Central memory CD4-positive, alpha-beta T cell (primary cell): ENCODE results near the gene CD81.

Experiments used
- DNase-seq: peaks from one replicate; pipeline ENCODE4 v3.0.0; 2022

The CD81 gene

DNA sequence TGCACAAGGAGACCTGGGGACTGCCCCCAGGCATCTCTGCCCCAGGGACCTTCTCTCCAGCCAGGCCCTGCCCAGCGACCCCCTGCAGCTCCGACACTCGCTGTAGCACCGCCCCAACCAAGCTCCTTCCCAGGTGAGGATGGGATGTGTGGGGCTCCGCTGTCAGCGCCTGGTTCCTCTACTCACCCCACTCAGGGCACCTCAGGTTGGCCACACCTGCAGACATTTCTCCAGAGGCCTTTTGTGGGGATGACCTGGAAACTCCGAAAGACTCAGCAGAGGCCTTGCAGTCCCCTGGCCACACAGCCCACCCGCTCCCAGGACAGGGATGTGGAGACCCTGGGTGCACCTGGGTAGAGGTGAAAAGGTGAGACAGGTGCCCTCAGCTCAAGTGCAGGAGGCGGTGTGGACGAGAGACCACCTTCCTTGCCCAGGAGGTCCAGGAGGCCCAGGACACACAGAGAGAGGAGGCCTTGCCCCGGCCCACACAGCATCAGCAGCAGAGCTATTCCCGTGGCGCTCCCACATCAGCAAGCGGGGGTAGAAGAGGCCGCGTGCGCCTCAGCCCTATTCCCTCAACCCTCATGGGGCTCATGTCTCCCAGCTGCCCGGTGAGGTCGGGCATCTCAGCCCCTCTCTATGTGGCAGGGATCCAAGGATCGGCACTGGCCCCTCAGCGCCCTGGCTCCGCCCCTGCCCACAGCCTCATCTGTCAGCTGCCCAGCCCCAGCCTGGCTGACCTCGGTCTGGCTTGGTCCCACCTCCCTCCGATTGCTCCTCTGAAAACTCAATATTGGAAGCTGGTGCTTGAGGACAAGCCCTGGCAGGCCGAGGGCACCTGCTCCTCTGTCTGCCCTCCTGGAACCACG, 46.3 kb downstream of the CD81 start:
- DNase-seq, result no peak

DNA sequence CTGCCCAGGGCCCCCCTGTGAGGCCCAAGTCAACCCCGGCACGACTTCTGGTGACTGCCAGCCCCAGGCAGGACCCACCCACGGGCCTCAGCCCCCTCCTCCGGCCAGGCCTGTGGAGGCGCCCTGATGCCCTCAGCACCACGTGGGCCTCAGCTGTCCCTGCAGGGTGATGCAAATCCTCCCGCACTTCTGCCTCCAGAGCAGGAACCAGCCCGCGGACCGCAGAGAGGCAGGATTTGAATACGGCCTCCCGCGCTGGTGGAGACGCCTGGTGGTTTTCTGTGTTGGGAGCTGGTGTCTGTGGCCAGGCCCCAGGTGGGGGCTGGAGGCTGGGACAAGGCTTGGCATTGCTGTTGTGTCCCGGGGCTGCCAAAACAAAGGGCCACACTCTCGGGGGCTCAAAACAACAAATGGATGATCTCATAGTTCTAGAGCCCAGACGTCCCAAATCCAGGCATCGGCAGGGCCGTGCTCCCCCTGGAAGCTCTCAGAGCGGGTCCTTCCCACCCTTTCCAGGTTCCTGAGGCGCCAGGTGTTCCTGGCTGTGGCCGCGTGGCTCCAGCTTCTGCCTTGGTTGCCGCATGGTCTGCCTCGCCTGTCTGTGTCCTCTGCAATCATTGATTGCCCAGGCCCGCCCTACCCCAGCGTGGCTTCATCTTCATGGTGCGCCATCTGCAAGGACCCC, 47.8 kb downstream of the CD81 start:
- no peak for DNase-seq

DNA sequence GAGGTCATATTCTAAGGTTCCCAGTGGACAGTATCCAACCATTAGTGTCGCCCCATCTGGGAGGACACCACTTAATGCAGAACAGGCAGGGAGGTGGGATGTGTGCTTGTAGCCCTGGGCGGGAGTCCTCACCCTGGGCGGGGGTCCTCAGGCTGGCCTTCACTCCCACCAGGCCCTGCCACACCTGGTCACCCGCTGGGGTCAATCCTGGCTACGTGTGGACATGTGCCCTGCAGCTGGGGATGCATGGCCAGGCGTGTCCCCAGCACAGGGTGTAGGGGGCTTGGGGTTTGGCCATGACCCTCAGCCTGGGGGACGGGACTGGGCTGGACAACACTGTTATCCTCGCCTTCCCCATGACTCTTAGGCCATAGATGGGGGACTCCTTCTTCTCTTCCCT, 48.4 kb downstream of the CD81 start:
- no peak for DNase-seq

DNA sequence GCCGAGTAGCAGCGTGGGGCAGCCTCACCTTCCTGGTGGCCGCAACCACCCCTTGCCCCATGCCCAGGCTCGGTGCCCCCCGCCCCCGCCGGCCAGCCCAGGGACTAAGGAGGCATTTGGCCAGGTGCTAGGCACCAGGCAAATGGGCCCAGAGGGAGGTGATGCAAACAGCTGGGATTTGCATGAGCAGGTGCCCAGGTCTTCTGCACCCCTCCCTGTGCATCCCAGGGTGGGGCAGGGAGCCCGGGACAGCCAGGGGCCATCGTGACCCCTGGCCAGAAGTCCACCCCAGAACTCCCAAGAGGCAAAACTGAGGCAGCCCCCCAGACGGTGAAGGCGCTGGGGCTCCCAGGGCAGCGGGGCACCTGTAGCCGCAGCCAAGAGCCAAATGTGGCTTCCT, 49.1 kb downstream of the CD81 start:
- DNase-seq, result no peak

DNA sequence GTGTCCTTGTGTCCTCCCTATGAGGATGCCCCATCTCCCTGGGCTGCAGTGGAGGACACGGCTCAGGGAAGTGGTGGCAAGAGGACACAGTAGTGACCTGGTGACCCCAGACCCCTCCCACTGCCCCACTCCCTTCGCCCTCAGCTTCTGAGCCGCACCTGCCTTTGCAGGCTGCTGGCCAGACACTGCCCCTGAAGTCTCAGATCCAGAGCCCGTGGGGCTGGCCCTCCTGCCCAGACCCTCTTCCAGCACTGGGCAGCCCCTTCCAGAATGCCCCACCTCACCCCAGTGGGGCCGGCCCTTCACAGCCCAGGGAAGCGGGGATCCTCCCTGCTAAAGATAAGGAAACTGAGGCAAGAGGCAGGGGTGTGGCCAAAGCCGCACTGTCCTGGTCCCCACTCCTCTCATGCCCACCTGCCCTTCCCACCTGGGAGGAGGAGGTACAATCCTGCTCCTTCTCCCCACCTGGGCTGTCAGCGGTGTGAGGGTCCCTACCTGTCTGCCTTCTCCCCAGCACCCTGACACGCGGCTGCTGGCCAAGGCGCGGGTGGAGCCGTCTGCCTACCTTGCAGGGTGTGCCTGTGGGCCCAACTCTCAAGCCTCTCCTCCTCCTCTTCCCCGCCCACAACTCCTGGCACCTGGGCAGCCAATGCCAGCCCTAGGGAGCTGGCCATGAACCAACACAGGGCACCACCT, 49.9 kb downstream of the CD81 start:
- DNase-seq, result no peak

DNA sequence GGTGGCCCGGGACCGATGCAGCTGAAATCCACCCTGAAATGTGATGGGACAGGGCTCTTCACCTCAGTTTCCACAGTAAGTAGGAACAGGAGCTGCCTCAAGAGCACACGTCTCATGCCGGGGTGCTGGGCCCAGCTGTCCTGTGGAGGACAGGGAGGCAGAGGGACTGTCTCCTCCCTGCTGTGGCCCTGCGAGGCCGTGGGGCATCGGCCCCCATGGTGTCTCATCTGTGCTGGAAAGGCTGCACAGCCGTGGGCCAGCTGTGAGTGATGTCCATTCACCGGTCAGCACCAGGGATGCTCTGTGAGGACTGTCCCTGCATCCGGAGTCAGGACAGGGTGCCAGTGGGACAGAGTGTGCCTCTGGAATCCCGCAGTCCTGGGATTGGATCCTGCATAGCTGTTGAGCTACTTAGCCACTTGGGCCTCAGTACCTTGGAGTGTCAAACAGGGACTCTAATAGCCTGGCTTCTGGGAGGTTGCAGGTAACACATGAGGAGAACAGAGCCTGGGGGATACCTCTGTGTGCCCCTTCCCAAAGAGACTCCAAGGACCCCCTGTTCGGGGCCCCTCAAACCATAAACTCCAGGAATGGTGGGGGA, 50.7 kb downstream of the CD81 start:
- DNase-seq, result no peak

DNA sequence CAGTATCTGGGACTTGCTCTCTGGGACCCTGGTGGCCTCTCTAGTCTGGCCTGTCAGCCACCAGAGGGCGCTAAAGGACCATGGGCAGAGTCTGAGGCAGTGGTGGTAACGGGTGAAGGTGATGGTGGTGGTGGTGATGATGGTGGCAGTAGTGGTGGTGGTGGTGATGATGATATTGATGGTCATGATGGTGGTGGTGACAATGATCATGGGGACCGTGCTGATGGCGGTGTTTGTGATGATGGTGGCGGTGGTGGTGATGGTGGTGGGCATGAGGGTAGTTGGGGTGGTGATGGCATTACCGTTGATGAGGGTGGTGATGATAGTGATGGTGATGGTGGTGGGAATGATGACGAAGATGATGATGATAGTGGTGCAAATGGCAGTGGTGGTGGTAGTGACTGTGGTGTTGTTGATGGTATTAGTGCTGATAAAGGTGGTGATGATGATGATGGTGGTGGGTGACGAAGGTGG, 51.2 kb downstream of the CD81 start:
- peak; percentile 77 for DNase-seq

DNA sequence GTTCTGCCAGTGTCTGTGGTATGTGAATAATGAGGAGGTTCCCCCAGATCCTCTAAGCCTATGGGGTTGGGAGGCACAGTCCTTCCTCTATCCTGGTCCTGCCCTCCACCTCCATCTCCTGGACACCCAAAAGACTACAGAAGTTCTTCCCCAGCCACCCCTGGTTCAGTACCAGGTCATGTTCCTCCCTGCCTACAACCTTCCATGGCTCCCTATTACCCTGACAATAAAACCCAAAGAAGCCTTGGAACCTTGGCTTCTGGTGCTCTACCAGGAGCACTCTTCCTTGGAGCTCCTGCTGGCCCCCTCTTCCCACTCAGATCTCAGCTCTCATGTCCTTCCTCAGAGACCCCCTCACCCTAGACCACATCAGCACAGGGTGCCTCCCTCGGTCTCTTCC, 54.3 kb downstream of the CD81 start:
- DNase-seq, result no peak

DNA sequence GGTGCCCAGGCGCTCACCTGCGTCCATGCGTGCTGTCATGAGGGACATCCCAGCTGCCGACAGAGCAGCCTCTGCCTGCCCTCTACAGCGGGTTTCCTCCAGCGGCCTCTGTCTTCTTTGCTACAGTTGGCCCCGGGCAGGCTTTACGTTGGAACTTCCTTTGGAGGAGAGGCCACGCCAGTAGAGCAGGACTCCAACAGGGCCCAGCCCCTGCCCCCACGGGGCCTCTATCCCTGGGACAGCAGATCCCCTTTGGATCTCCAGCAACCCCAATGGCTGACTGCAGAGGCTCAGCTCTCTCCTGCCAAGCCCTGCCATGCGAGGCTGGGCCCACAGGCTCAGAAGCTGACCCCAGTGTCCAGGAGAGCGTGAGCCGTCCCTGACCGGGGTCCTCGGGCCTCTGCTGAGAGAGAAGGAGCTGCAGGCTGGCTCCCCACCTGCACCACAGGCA, 55.1 kb downstream of the CD81 start:
- DNase-seq, result no peak

DNA sequence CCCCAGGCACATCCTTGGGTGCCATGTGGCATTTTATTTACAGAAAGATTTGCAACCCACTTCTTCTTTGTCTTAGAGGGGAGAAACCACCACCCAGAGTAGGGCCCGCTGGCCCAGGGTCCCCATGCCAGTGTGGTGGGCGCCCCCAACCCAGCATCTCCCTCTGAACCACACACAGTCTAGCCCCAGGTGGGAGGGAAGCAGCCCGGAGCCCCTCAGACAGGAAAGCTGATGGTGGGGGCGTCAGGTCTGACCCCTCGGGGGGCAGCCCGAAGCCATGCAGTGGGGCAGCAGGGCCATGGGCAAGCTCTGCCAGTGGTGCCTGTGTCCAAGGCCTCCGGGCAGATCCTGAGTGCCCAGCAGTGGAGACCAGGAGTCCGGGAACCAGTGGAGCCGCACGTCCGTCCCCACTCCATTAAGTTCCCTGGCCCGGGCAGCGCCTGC, 55.5 kb downstream of the CD81 start:
- DNase-seq, result no peak

DNA sequence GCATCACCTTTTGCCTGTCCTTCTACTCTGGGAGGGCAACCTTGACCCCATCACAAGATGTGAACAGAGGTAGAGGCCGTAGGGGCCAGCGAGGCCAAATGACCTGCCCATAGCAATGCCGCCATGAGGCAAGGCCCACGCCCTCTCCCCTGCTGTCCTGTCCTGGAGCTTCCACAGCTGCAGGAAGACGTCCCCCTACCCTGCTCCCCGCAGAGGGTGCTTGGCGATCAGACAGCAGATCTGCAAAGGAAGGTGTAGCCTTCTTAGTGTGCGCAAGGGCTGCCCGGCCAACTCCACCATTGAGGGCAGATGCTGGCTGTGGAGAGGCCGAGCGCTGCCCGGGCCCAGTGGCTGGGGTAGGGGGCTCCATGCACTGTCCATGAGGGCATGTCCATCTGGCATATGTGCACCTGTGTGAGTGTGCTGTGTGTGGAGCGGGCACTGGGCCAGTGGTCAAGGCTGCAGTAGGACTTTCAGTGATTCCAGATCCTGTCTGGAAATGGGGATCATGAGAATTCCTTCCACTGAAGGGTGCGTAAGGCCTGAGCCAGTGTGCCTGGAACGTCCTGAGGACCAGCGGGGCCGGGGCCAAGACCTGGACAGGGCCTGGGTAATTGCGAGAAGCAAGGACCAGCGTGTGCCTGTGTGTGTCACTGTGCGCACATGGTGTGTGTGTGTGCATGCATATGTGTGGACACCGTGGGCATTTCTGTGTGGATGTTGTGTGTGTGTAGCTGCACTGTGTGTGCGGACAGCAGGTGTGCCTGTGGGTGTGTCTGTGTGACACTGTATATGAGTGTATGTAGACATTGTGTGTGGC, 56.2 kb downstream of the CD81 start:
- no peak for DNase-seq

DNA sequence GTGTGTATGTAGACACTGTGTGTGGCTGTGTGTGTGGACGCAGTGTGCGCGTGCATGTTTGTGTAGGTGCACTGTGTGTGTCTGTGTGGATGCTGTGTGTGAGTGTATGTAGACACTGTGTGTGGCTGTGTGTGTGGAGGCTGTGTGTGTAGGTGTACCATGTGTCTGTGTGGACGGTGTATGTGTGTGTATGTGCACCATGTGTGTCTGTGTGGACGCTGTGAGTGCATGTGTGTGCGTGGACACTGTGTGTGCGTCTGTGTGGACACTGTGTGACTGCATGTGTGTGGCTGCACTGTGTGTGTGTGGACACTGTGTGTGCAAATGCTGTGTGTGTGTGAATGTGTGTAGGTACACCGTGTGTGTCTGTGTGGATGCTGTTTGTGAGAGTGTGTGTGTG, 56.9 kb downstream of the CD81 start:
- no peak for DNase-seq

DNA sequence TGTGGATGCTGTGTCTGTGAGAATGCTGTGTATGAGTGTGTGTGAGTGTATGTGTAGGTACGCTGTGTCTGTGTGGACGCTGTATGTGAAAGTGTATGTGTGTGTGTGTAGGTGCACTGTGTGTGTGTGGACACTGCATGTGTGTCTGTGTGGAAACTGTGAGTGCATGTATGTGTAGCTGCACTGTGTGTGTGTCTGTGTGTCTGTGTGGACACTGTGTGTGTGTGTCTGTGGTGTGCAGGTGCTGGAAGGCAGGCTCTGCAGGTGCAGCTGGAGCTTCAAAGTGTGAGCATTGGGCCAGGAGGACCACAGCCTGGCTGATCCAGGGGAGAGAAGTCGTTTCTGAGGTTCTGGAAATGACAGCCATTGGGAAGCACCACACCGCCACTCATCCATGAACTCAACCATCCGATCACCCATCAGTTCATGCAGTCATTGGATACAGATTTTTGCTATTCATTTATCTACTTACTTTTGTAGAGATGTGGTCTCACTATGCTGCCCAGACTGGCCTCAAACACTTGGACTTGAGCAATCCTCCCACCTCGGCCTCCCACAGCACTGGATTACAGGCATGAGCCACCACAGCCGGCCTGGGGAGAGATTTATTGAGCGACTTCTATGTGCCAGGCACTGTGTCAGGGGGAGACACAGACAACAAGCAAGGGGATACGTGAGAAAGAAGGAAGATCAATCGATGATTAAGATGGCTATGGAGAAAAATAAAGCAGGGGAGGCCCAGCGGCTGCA, 57.6 kb downstream of the CD81 start:
- DNase-seq, result no peak

DNA sequence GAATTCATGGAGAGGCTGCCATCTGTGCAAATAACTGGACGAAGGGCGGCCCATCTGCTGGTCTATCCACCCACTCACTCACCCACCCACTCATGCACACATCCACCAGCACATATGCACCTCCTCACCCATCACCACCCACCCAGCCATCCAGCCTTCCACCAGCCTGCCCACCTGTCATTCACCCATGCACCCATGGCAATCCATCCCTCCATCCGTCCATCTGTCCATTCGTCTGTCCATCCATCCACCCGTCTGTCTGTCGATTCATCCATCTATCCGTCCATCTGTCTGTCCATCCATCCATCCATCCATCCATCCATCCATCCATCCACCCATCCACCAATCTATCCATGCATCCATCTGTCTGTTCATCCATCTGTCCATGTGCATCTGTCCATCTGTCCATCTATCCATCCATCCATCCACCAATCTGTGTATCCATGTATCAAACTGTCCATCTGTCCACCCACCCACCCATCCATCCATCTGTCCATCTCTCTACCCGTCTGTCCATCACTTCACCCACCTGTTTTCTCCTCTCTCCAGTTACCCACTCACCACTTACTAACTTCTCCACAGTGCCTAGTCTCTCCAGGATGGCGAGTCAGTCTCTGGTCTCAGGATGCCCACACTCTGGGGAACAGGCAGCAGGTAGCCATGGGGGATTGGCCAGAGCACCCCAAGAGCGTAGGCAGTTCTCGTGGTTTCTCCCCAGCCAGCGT, 58.3 kb downstream of the CD81 start:
- no peak for DNase-seq

DNA sequence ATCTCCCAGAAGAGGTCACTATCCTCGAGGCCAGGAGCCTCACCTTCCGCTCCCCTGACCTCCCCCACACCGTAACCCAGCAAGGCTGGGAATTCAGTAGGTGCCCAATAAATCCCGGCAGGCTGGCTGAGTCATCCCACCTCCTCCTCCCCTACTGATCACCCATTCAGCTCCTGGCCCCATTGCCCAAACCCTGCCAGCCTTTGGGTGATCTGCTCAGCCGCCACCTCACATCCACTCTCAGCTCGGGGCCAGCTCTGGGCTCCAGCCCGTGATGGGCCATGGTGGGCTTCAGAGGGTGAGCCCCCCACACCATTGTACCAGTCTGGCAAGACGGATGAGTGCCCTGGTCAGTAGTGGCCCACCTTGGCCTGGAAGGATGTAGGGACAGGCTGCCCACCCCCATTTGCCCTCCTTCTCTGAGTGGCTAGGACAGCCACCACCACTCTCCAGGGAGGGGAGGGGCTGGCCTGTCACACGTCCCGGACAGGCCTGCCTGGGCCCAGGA, 59.0 kb downstream of the CD81 start:
- no peak for DNase-seq

DNA sequence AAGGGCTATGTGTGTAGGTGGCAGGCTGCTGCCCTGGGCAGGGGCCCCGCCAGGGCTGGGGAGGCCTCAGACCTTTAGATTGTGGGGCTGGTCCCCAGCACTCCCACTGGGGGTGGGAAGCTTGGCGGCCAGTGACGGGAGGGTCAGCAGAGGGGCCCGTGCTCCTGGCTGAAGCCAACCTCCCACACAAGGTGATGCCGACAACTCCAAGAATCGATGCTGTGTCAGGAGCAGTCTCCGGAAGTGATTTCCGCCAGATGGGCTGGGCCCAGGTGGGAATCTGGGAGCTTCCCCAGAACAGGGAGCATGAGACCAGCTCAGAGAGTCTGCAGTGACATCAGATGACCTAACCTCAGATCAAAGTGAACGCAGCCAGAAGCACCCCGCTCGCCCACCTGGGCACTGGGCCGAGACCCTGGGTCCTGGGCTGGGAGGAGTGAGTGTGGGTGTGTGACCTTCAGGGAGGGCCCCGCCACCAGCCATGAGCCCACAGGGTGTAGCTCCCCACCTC, 59.5 kb downstream of the CD81 start:
- DNase-seq, result no peak

DNA sequence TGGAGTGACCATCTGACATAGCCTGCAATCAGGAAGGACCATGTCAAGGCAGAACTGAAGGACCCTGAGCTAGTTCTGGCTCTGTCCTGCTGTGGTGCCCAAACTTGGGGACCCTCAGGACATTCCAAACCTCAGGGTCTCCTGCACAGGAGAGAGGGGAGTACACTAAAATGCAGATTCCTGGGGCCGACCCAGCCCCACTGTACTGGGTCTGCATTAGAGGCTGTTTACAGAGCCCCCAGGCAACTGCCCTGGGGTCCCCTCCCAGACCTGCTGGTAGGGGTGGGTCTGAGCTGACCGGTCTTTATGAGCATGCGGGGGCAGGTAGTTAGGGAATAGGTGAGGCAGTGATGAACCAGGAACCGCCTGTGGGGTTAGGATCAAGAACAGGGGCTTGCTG, 60.4 kb downstream of the CD81 start:
- no peak for DNase-seq

DNA sequence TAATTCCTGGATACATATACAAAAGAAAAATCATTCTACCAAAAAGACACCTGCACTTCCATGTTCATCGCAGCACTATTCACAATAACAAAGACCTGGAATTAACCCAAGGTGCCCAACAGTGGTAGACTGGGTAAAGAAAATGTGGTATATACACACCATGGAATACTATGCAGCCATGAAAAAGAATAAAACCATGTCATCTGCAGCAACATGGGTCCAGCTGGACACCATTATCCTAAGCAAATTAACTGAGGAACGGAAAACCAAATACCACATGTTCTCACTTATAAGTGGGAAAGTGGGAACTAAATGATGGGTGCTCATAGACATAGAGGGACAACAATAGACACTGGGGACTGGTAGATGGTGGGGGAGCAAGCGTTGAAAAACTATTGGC, 62.7 kb downstream of the CD81 start:
- no peak for DNase-seq

DNA sequence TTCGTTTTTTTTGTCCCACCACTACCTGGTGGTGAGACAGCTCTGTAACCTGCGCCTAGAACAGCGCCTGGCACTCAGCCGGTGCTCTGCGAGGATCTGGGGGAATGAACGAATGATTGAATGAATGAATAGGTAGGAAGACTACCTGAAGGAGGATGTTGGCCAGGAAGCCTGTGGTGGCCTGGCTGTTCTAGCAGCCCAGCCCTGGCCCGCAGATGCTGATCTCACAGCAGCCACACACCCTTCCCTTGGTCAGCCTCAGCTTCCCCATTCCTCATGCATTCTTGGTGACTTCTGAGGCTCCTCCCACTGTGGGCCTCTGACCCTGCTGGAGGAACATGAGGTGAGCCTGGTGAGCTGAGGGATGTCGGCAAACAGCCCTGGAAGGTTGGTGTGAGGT, 63.5 kb downstream of the CD81 start:
- DNase-seq, result no peak

DNA sequence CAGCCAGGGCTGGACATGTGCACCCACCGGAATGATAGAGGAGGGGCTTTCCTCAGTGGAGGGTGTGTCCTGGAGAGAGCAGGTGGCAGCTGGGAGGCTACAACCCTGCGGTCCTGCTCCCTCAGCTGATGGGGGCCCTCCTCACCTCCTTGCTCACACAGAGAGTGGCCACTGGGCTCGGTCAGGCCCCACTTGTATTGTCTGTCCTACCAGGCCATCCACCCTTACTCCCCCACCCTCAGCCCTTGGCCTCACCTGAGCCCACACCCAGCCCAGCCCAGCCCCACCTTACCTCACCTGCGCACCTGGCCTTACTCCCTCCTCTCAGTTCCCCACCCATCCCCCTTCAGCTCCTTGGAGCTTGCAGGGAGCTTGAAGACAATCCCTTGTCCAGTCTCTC, 64.1 kb downstream of the CD81 start:
- no peak for DNase-seq
